Fibroblast of lung (primary cell): ENCODE results near the gene DCHS2.

Experiments
- CTCF ChIP-seq, 2 donors: IDR thresholded peaks in 1 of 2; conservative IDR thresholded peaks in 1 of 2; 1 replicate in 1 of 2; 2 replicates in 1 of 2; pipeline ENCODE4 v1.5.1; 2011 to 2012; ENCODE audit warnings: low read length in 2 of 2, control low read depth in 1 of 2, inconsistent platforms in 1 of 2, low read depth in 1 of 2, mild to moderate bottlenecking in 1 of 2
- EZH2 ChIP-seq: IDR thresholded peaks from 2 replicates; pipeline ENCODE4 v1.5.1; 2012; ENCODE audit warnings: low read length, control low read depth, mild to moderate bottlenecking; ENCODE audit errors: missing control alignments

- TF ChIP-seq CTCF (conservative IDR thresholded peaks at IDR 0.05 in 1 of 2, IDR thresholded peaks at IDR 0.05 in 1 of 2; ENCODE audit: low read depth in 1 of 2, low read length in 2 of 2) (no peak), EZH2 (no peak)
Measured at GRCh38 chr4:154345359-154345758, 146.2 kb downstream of the DCHS2 start.
